Umbilical cord (tissue), 2 donors: ENCODE data around the gene RAD51AP2. TPM values are rescaled to one million over a fixed set of nuclear protein-coding genes. Genes with fewer than 3 reads are reported as not detected.
A peak's percentile ranks its signal among the peaks of the same experiment; 100 is the strongest.
"Not testable (repeated sequence)": the region's sequence is repeated elsewhere in the genome, so short reads cannot be mapped to it uniquely, and the experiment has no call there.

Experiments
- DNase-seq: peaks from one replicate; pipeline ENCODE4 v3.0.0-alpha.2; 2015; ENCODE audit warnings: low spot score
- total RNA-seq: library from RNA; depleted of rRNA; stranded (reverse); fragments of >200 nt; gene quantifications from one replicate; pipeline ENCODE4 v1.2.3, GENCODE V29; 2014; ENCODE audit warnings: low replicate concordance; ENCODE audit not compliant: insufficient read depth

RAD51AP2 gene
- total RNA-seq, 1 donor from 2014 or later = 11.6 TPM

- no peak for DNase-seq
Observed at GRCh38 chr2:17538022-17538843, 20.0 kb upstream of the RAD51AP2 start.

GRCh38 chr2:17536416-17536815 lies 18.2 kb upstream of the RAD51AP2 start:
- no peak for DNase-seq

GRCh38 chr2:17533546-17533945 lies 15.3 kb upstream of the RAD51AP2 start:
- DNase-seq = no peak

- DNase-seq = no peak
Observed at GRCh38 chr2:17529771-17530170, 11.5 kb upstream of the RAD51AP2 start.

GRCh38 chr2:17522303-17522702 lies 4.1 kb upstream of the RAD51AP2 start:
- no peak for DNase-seq

GRCh38 chr2:17521621-17522020 lies 3.4 kb upstream of the RAD51AP2 start:
- no peak for DNase-seq

GRCh38 chr2:17520761-17521160 lies 2.5 kb upstream of the RAD51AP2 start:
- no peak for DNase-seq

- DNase-seq = no peak
Observed at GRCh38 chr2:17519486-17519885, 1.2 kb upstream of the RAD51AP2 start.

- no peak for DNase-seq
Observed at GRCh38 chr2:17517481-17518211, 594 bp downstream of the RAD51AP2 start.

- DNase-seq = no peak
Observed at GRCh38 chr2:17515652-17516051, 2.6 kb downstream of the RAD51AP2 start.

GRCh38 chr2:17506736-17507616 lies 11.3 kb downstream of the RAD51AP2 start:
- DNase-seq = no peak

- DNase-seq = no peak
Observed at GRCh38 chr2:17497718-17498117, 20.5 kb downstream of the RAD51AP2 start.

GRCh38 chr2:17495590-17495989 lies 22.6 kb downstream of the RAD51AP2 start:
- no peak for DNase-seq

GRCh38 chr2:17490165-17490564 lies 28.1 kb downstream of the RAD51AP2 start:
- DNase-seq = not testable (repeated sequence)

GRCh38 chr2:17488610-17489009 lies 29.6 kb downstream of the RAD51AP2 start:
- DNase-seq = not testable (repeated sequence)

- DNase-seq = no peak
Observed at GRCh38 chr2:17483496-17483895, 34.7 kb downstream of the RAD51AP2 start.

GRCh38 chr2:17482651-17483050 lies 35.6 kb downstream of the RAD51AP2 start:
- DNase-seq = no peak

GRCh38 chr2:17479875-17480274 lies 38.4 kb downstream of the RAD51AP2 start:
- no peak for DNase-seq

GRCh38 chr2:17476830-17477229 lies 41.4 kb downstream of the RAD51AP2 start:
- DNase-seq = peak; percentile 54

GRCh38 chr2:17476064-17476463 lies 42.2 kb downstream of the RAD51AP2 start:
- peak; percentile 18 for DNase-seq

- no peak for DNase-seq
Observed at GRCh38 chr2:17475286-17475685, 43.0 kb downstream of the RAD51AP2 start.

GRCh38 chr2:17471979-17472378 lies 46.3 kb downstream of the RAD51AP2 start:
- no peak for DNase-seq
